ENCODE data around the gene IL17RC. TPM values are rescaled to one million over a fixed set of nuclear protein-coding genes. Genes with fewer than 3 reads are reported as not detected.
"Not testable (repeated sequence)": the region's sequence is repeated elsewhere in the genome, so short reads cannot be mapped to it uniquely, and the experiment has no call there.

IL17RC gene
- total RNA-seq, 1 donor from 2014 or later = 82.5 TPM

GRCh38 chr3:9897408-9898372, 19.2 kb upstream of the IL17RC start:
- Histone ChIP-seq H3K4me1 (peaks cover 0 to 6% of the 10 kb centered on the region in 2 donors), H3K9me3 (no peaks in the 10 kb centered on the region), H3K27me3 (no peaks in the 10 kb centered on the region), H3K36me3 (peaks cover 0 to 11% of the 10 kb centered on the region in 2 donors), H3K27ac (peak overlapping the region in 1 of 2 donors; percentile 13), H3K4me3 (no peak overlapping the region)
- no peak for TF ChIP-seq CTCF (IDR thresholded peaks at IDR 0.05)
- DNase-seq (ENCODE audit: low spot score in 2 of 2) = no peak
- intact Hi-C loops (cut with DNase I) = no loop called here

GRCh38 chr3:9898467-9899241, 18.2 kb upstream of the IL17RC start:
- intact Hi-C loops (cut with DNase I) = no loop called here
- DNase-seq (ENCODE audit: low spot score in 2 of 2) = no peak
- Histone ChIP-seq H3K9me3 (no peaks in the 10 kb centered on the region), H3K27me3 (no peaks in the 10 kb centered on the region), H3K4me1 (peaks cover 0 to 6% of the 10 kb centered on the region in 2 donors), H3K36me3 (peaks cover 0 to 2% of the 10 kb centered on the region in 2 donors), H3K4me3 (no peak overlapping the region), H3K27ac (peak overlapping the region in 1 of 2 donors; percentile 13)
- no peak for TF ChIP-seq CTCF (IDR thresholded peaks at IDR 0.05)

GRCh38 chr3:9899289-9899791, 17.6 kb upstream of the IL17RC start:
- Histone ChIP-seq H3K4me3 (no peak overlapping the region), H3K9me3 (no peaks in the 10 kb centered on the region), H3K36me3 (no peaks in the 10 kb centered on the region), H3K27ac (no peak overlapping the region), H3K27me3 (no peaks in the 10 kb centered on the region), H3K4me1 (peaks cover 0 to 6% of the 10 kb centered on the region in 2 donors)
- no peak for TF ChIP-seq CTCF (IDR thresholded peaks at IDR 0.05)
- DNase-seq (ENCODE audit: low spot score in 2 of 2) = no peak
- intact Hi-C loops (cut with DNase I) = no loop called here

DNA sequence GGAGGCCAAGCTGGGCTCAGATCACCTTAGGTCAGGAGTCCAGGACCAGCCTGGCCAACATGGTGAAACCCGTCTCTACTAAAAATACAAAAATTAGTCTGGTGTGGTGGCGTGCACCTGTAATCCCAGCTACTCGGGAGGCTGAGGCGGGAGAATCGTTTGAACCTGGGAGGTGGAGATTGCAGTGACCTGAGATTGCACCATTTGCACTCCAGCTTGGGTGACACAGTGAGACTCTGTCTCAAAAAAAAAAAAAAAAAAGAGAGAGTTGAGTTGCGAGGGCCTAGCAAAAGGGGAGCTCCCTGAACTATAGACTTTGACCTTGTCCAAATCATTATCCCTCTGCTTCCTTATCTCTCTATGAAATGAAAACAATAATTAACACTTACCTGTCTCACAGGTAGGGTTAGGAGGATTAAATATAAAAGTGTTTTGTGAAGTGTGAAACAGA, 15.9 kb upstream of the IL17RC start:
- intact Hi-C loops (cut with DNase I) = not testable (repeated sequence)

DNA sequence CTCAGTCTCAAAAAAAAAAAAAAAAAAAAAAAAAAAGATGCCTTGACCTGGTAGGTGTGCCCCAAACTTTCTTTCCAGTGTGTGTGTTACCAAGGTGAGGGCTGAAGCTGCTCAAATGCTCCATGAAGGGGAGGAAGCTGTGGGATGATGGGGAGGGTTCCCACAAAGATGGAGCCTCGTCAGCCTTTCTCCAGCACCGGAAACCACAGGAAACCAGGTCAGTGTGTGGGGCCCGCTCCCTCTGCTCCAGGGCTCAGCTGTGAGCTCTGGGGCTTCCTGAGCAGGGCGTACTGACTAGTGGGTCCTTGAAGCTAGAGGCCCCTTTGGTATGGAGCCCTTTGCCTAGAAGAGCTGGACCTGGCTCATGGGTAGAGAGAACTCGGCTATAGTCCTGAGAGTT, 14.9 kb upstream of the IL17RC start:
- Histone ChIP-seq H3K9me3 (no peaks in the 10 kb centered on the region), H3K27ac (peak overlapping the region; percentile 82 to 84), H3K4me3 (no peak overlapping the region), H3K4me1 (peaks cover 0 to 6% of the 10 kb centered on the region in 2 donors), H3K27me3 (no peaks in the 10 kb centered on the region), H3K36me3 (no peaks in the 10 kb centered on the region)
- no peak for TF ChIP-seq CTCF (IDR thresholded peaks at IDR 0.05)
- DNase-seq (ENCODE audit: low spot score in 2 of 2) = no peak
- intact Hi-C loops (cut with DNase I) = no loop called here

More for the DNA sequence above, 15.9 kb upstream of the IL17RC start:
- not testable (repeated sequence) for H3K36me3 ChIP-seq; H3K4me3 ChIP-seq; H3K27ac ChIP-seq; H3K9me3 ChIP-seq; H3K27me3 ChIP-seq; DNase-seq (ENCODE audit: low spot score in 2 of 2); H3K4me1 ChIP-seq
